ENCODE measurements around the gene PLAGL2.

PLAGL2 gene

GRCh38 chr20:32215729-32216128 is 8.2 kb upstream of the PLAGL2 start:
- Histone ChIP-seq H3K9me2 (replicated peaks; ENCODE audit: low read depth, low read length) (no peaks in the 10 kb centered on the region), H3K4me2 (ENCODE audit: low read depth, low read length, poor library complexity, severe bottlenecking) (no peak overlapping the region), H3K4me3 (ENCODE audit: low read length, poor library complexity, severe bottlenecking) (no peak overlapping the region), H4K20me1 (ENCODE audit: insufficient read depth, low read length, poor library complexity, severe bottlenecking) (no peaks in the 10 kb centered on the region), H2AFZ (ENCODE audit: low read length) (no peak overlapping the region), H3K4me1 (ENCODE audit: insufficient read depth, low read length, poor library complexity, severe bottlenecking) (peaks cover 4% of the 10 kb centered on the region), H3F3A (ENCODE audit: low read depth) (no peaks in the 10 kb centered on the region), H3K36me3 (ENCODE audit: insufficient read depth, low read length) (peaks cover 36% of the 10 kb centered on the region; the same call in 1 of the 2 replicates), H3K9me3 (ENCODE audit: insufficient read depth, low read depth, low read length) (no peaks in the 10 kb centered on the region), H3K79me2 (ENCODE audit: insufficient read depth, low read length) (0 out of 2 replicates have a peak, but pooled peaks cover 11% of the 10 kb centered on the region), H3K27me3 (ENCODE audit: insufficient read depth, low read length, poor library complexity, severe bottlenecking) (no peaks in the 10 kb centered on the region), H3K9ac (ENCODE audit: low read depth, low read length, poor library complexity, severe bottlenecking) (no peak overlapping the region)
- TF ChIP-seq CTCF (conservative IDR thresholded peaks at IDR 0.05; ENCODE audit: low read length) (no peak), EZH2phosphoT487 (IDR thresholded peaks at IDR 0.05; ENCODE audit: borderline replicate concordance) (no peak)

GRCh38 chr20:32215147-32215546 is 7.6 kb upstream of the PLAGL2 start:
- Histone ChIP-seq H3K9me2 (replicated peaks; ENCODE audit: low read depth, low read length) (no peaks in the 10 kb centered on the region), H3K9ac (ENCODE audit: low read depth, low read length, poor library complexity, severe bottlenecking) (no peak overlapping the region), H4K20me1 (ENCODE audit: insufficient read depth, low read length, poor library complexity, severe bottlenecking) (no peaks in the 10 kb centered on the region), H3K4me2 (ENCODE audit: low read depth, low read length, poor library complexity, severe bottlenecking) (no peak overlapping the region), H3K79me2 (ENCODE audit: insufficient read depth, low read length) (peaks cover 17% of the 10 kb centered on the region; the same call in 1 of the 2 replicates), H3K36me3 (ENCODE audit: insufficient read depth, low read length) (peaks cover 35% of the 10 kb centered on the region; the same call in 1 of the 2 replicates), H3F3A (ENCODE audit: low read depth) (no peaks in the 10 kb centered on the region), H2AFZ (ENCODE audit: low read length) (no peak overlapping the region), H3K4me3 (ENCODE audit: low read length, poor library complexity, severe bottlenecking) (no peak overlapping the region), H3K4me1 (ENCODE audit: insufficient read depth, low read length, poor library complexity, severe bottlenecking) (peaks cover 7% of the 10 kb centered on the region), H3K9me3 (ENCODE audit: insufficient read depth, low read depth, low read length) (no peaks in the 10 kb centered on the region), H3K27me3 (ENCODE audit: insufficient read depth, low read length, poor library complexity, severe bottlenecking) (no peaks in the 10 kb centered on the region)
- no peak for TF ChIP-seq EZH2phosphoT487 (IDR thresholded peaks at IDR 0.05; ENCODE audit: borderline replicate concordance)
- TF ChIP-seq CTCF (conservative IDR thresholded peaks at IDR 0.05; ENCODE audit: low read length), result no peak

- Histone ChIP-seq H3K9me2 (replicated peaks; ENCODE audit: low read depth, low read length) (no peaks in the 10 kb centered on the region), H3K4me2 (ENCODE audit: low read depth, low read length, poor library complexity, severe bottlenecking) (no peak overlapping the region), H3K36me3 (ENCODE audit: insufficient read depth, low read length) (peaks cover 31% of the 10 kb centered on the region; the same call in 1 of the 2 replicates), H3K79me2 (ENCODE audit: insufficient read depth, low read length) (peaks cover 27% of the 10 kb centered on the region; the same call in 1 of the 2 replicates), H3K4me3 (ENCODE audit: low read length, poor library complexity, severe bottlenecking) (no peak overlapping the region), H4K20me1 (ENCODE audit: insufficient read depth, low read length, poor library complexity, severe bottlenecking) (no peaks in the 10 kb centered on the region), H3K27me3 (ENCODE audit: insufficient read depth, low read length, poor library complexity, severe bottlenecking) (no peaks in the 10 kb centered on the region), H2AFZ (ENCODE audit: low read length) (no peak overlapping the region), H3F3A (ENCODE audit: low read depth) (no peaks in the 10 kb centered on the region), H3K9me3 (ENCODE audit: insufficient read depth, low read depth, low read length) (no peaks in the 10 kb centered on the region), H3K4me1 (ENCODE audit: insufficient read depth, low read length, poor library complexity, severe bottlenecking) (peaks cover 18% of the 10 kb centered on the region), H3K9ac (ENCODE audit: low read depth, low read length, poor library complexity, severe bottlenecking) (no peak overlapping the region)
- no peak for TF ChIP-seq CTCF (conservative IDR thresholded peaks at IDR 0.05; ENCODE audit: low read length)
- TF ChIP-seq EZH2phosphoT487 (IDR thresholded peaks at IDR 0.05; ENCODE audit: borderline replicate concordance), result no peak
Measured at GRCh38 chr20:32213870-32214269, 6.3 kb upstream of the PLAGL2 start.
